ENCODE results near the gene NACA2.

The NACA2 gene

GRCh38 chr17:61611323-61611722, 20.3 kb upstream of the NACA2 start:
- TF ChIP-seq, protein P1, sequence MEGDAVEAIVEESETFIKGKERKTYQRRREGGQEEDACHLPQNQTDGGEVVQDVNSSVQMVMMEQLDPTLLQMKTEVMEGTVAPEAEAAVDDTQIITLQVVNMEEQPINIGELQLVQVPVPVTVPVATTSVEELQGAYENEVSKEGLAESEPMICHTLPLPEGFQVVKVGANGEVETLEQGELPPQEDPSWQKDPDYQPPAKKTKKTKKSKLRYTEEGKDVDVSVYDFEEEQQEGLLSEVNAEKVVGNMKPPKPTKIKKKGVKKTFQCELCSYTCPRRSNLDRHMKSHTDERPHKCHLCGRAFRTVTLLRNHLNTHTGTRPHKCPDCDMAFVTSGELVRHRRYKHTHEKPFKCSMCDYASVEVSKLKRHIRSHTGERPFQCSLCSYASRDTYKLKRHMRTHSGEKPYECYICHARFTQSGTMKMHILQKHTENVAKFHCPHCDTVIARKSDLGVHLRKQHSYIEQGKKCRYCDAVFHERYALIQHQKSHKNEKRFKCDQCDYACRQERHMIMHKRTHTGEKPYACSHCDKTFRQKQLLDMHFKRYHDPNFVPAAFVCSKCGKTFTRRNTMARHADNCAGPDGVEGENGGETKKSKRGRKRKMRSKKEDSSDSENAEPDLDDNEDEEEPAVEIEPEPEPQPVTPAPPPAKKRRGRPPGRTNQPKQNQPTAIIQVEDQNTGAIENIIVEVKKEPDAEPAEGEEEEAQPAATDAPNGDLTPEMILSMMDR (IDR thresholded peaks at IDR 0.05; ENCODE audit: low read depth, low read length), result no peak
- no peak overlapping the region for H3K4me3 ChIP-seq (replicated peaks in 1 of 2; ENCODE audit: low read depth in 2 of 2, low read length in 2 of 2)
- DNase-seq (ENCODE audit: low read depth in 2 of 2), result no peak

DNA sequence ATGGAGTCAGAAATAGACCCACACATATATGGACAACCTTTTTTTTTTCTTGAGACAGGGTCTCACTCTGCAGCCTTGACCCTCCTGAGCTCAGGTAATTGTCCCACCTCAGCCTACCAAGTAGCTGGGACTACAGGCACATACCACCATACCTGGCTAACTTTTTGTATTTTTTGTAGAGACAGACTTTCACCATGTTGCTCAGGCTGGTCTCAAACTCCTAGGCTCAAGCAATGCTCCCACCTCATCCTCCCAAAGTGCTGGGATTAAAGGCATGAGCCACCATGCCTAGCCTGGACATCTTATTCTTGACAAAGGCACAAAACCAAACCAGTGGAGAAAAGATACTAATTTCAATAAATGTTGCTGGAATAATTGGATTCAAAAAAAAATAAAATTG, 14.7 kb upstream of the NACA2 start:
- H3K4me3 ChIP-seq (replicated peaks in 1 of 2; ENCODE audit: low read depth in 2 of 2, low read length in 2 of 2), result no peak overlapping the region
- TF ChIP-seq, protein P1 (IDR thresholded peaks at IDR 0.05; ENCODE audit: low read depth, low read length), result no peak
- DNase-seq (ENCODE audit: low read depth in 2 of 2), result no peak

DNA sequence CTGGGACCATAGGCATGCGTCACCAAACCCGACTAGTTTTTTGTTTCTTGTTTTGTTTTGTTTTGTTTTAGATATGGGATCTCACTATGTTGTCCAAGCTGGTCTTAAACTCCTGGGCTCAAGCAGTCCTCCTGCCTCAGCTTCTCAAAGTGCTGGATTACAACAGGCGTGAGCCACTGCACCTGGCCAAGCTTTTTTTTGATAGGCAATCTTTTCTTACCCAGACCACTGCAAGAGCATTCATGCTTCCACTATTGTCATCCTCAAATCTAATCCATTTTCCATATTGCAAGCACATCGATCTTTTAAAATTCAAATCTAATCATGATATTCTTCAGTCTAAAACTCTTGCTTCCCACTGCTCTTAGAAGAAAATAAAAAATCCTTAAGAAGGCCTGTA, 10.3 kb upstream of the NACA2 start:
- TF ChIP-seq, protein P1 (IDR thresholded peaks at IDR 0.05; ENCODE audit: low read depth, low read length), result no peak
- DNase-seq (ENCODE audit: low read depth in 2 of 2), result no peak
- H3K4me3 ChIP-seq (replicated peaks in 1 of 2; ENCODE audit: low read depth in 2 of 2, low read length in 2 of 2), result no peak overlapping the region

DNA sequence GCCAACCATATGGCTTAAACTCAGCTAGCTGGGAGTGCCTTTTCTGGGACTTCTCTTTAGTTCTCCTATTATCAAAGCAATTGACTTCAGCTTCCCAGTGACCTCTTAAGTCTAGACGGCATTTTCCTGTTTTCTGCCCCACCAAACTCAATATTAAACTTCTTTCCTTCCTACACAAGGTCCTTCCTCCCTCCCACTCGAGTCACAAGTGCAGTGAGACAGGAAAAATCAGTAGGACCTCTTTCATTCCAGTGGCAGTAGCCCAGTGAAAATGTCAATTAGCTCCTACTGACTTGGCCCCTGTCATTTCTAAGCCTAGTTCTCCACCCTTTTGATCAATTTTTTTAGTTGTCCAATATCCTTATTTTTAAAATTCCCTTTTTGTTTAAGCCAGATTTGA, 9.6 kb upstream of the NACA2 start:
- TF ChIP-seq, protein P1 (IDR thresholded peaks at IDR 0.05; ENCODE audit: low read depth, low read length), result no peak
- DNase-seq (ENCODE audit: low read depth in 2 of 2), result no peak
- no peak overlapping the region for H3K4me3 ChIP-seq (replicated peaks in 1 of 2; ENCODE audit: low read depth in 2 of 2, low read length in 2 of 2)

DNA sequence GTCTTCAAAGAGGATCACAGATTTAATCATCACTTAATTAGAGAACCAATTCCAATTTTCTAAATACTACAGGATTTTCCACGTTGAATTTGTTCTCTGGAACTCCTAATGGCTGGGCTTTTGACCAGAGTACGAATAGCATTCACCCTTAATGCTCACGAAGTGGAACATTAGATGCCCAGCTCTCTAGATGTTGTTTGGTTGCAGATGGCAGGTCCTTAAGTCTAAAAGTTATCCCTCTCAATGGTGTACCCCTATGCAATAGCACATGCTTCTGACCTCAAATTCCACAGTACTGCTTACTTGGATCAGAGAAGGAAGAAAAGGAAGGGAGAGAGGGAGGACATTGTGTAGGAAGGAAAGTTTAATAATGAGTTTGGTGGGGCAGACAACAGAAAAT, 8.6 kb upstream of the NACA2 start:
- TF ChIP-seq, protein P1 (IDR thresholded peaks at IDR 0.05; ENCODE audit: low read depth, low read length), result no peak
- H3K4me3 ChIP-seq (replicated peaks in 1 of 2; ENCODE audit: low read depth in 2 of 2, low read length in 2 of 2), result no peak overlapping the region
- DNase-seq (ENCODE audit: low read depth in 2 of 2), result no peak

GRCh38 chr17:61598014-61598413, 7.0 kb upstream of the NACA2 start:
- DNase-seq (ENCODE audit: low read depth in 2 of 2), result no peak
- TF ChIP-seq, protein P1 (IDR thresholded peaks at IDR 0.05; ENCODE audit: low read depth, low read length), result no peak
- H3K4me3 ChIP-seq (replicated peaks in 1 of 2; ENCODE audit: low read depth in 2 of 2, low read length in 2 of 2), result no peak overlapping the region

GRCh38 chr17:61597607-61598006, 6.6 kb upstream of the NACA2 start:
- TF ChIP-seq, protein P1 (IDR thresholded peaks at IDR 0.05; ENCODE audit: low read depth, low read length), result no peak
- DNase-seq (ENCODE audit: low read depth in 2 of 2), result no peak
- no peak overlapping the region for H3K4me3 ChIP-seq (replicated peaks in 1 of 2; ENCODE audit: low read depth in 2 of 2, low read length in 2 of 2)

Data from cardiac fibroblast (primary cell).